Measurements from ENCODE around the gene FIBIN. TPM values are rescaled to one million over a fixed set of nuclear protein-coding genes. Genes with fewer than 3 reads are reported as not detected.

The FIBIN gene
- total RNA-seq, 1 donor from 2014 or later: 42.8 TPM

GRCh38 chr11:27040302-27041115 is 46.6 kb downstream of the FIBIN start, which contains the start of gene BBOX1:
Gene BBOX1 (plus strand): TSS chr11:27040815. CDS start chr11:27055431, 14,616 bp downstream.
- H3K9ac ChIP-seq (ENCODE audit: low read depth in 1 of 3, low read length in 3 of 3): no peak within 1 kb of the TSS
- H3K36me3 ChIP-seq (ENCODE audit: control insufficient read depth in 3 of 3, insufficient read depth in 3 of 3, low read length in 3 of 3): no peaks in the 10 kb centered on the region
- no peaks in the 10 kb centered on the region for H3K27me3 ChIP-seq (ENCODE audit: control insufficient read depth in 3 of 3, insufficient read depth in 3 of 3, low read length in 3 of 3)
- H3K27ac ChIP-seq (ENCODE audit: low read depth, low read length): no peak within 1 kb of the TSS
- H3K4me1 ChIP-seq (ENCODE audit: control insufficient read depth in 3 of 3, insufficient read depth in 3 of 3, low read length in 3 of 3): peaks cover 0 to 4% (median 3%) of the 10 kb centered on the region in 3 donors
- H3K4me3 ChIP-seq (ENCODE audit: low read length in 3 of 3): no peak within 1 kb of the TSS
- H3K9me3 ChIP-seq (ENCODE audit: control insufficient read depth in 3 of 3, low read length in 3 of 3): peaks cover 0 to 3% (median 0%) of the 10 kb centered on the region in 3 donors

- no peak overlapping the region for H3K27ac ChIP-seq (ENCODE audit: low read depth, low read length)
These were observed 47.4 kb downstream of the FIBIN start for GRCh38 chr11:27041141-27041899.

More at GRCh38 chr11:27041141-27041899, 47.4 kb downstream of the FIBIN start:
- Histone ChIP-seq H3K36me3 (ENCODE audit: control insufficient read depth in 3 of 3, insufficient read depth in 3 of 3, low read length in 3 of 3) (no peaks in the 10 kb centered on the region), H3K4me3 (ENCODE audit: low read length in 3 of 3) (no peak overlapping the region), H3K9me3 (ENCODE audit: control insufficient read depth in 3 of 3, low read length in 3 of 3) (peaks cover 0 to 2% (median 0%) of the 10 kb centered on the region in 3 donors), H3K4me1 (ENCODE audit: control insufficient read depth in 3 of 3, insufficient read depth in 3 of 3, low read length in 3 of 3) (peaks cover 0 to 4% (median 3%) of the 10 kb centered on the region in 3 donors), H3K27me3 (ENCODE audit: control insufficient read depth in 3 of 3, insufficient read depth in 3 of 3, low read length in 3 of 3) (no peaks in the 10 kb centered on the region), H3K9ac (ENCODE audit: low read depth in 1 of 3, low read length in 3 of 3) (no peak overlapping the region)

Other genes starting within 250 kb of the FIBIN start
- under 0.01 TPM for gene BBOX1, start 46.7 kb downstream of the FIBIN start, total RNA-seq